Measurements from ENCODE around the gene ARPC2. TPM values are rescaled to one million over a fixed set of nuclear protein-coding genes. Genes with fewer than 3 reads are reported as not detected.

The ARPC2 gene
- total RNA-seq, 1 donor from 2014 or later: 424 TPM

- no peaks in the 10 kb centered on the region for H3K36me3 Mint-ChIP-seq (ENCODE audit: low read depth)
- TF ChIP-seq, protein P1, sequence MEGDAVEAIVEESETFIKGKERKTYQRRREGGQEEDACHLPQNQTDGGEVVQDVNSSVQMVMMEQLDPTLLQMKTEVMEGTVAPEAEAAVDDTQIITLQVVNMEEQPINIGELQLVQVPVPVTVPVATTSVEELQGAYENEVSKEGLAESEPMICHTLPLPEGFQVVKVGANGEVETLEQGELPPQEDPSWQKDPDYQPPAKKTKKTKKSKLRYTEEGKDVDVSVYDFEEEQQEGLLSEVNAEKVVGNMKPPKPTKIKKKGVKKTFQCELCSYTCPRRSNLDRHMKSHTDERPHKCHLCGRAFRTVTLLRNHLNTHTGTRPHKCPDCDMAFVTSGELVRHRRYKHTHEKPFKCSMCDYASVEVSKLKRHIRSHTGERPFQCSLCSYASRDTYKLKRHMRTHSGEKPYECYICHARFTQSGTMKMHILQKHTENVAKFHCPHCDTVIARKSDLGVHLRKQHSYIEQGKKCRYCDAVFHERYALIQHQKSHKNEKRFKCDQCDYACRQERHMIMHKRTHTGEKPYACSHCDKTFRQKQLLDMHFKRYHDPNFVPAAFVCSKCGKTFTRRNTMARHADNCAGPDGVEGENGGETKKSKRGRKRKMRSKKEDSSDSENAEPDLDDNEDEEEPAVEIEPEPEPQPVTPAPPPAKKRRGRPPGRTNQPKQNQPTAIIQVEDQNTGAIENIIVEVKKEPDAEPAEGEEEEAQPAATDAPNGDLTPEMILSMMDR (IDR thresholded peaks at IDR 0.05): no peak
- H3K27ac Mint-ChIP-seq (ENCODE audit: unreplicated experiment): no peak overlapping the region
- H3K9me3 Mint-ChIP-seq (ENCODE audit: low read depth): no peaks in the 10 kb centered on the region
- H3K4me1 Mint-ChIP-seq (ENCODE audit: low read depth): no peaks in the 10 kb centered on the region
- DNase-seq (ENCODE audit: low spot score): no peak
- no peak overlapping the region for H3K4me3 Mint-ChIP-seq (ENCODE audit: unreplicated experiment)
- H3K27me3 Mint-ChIP-seq (ENCODE audit: low read depth): peaks cover 20% of the 10 kb centered on the region
Observed at GRCh38 chr2:218172845-218173244, 44.1 kb upstream of the ARPC2 start.

GRCh38 chr2:218179782-218180181, 37.2 kb upstream of the ARPC2 start:
- Mint-ChIP-seq H3K4me1 (ENCODE audit: low read depth) (no peaks in the 10 kb centered on the region), H3K27ac (ENCODE audit: unreplicated experiment) (no peak overlapping the region), H3K27me3 (ENCODE audit: low read depth) (peaks cover 29% of the 10 kb centered on the region), H3K4me3 (ENCODE audit: unreplicated experiment) (no peak overlapping the region), H3K9me3 (ENCODE audit: low read depth) (no peaks in the 10 kb centered on the region), H3K36me3 (ENCODE audit: low read depth) (no peaks in the 10 kb centered on the region)
- DNase-seq (ENCODE audit: low spot score): no peak
- TF ChIP-seq, protein P1 (IDR thresholded peaks at IDR 0.05): no peak

GRCh38 chr2:218180467-218181114, 36.4 kb upstream of the ARPC2 start:
- Mint-ChIP-seq H3K36me3 (ENCODE audit: low read depth) (no peaks in the 10 kb centered on the region), H3K4me3 (ENCODE audit: unreplicated experiment) (no peak overlapping the region), H3K4me1 (ENCODE audit: low read depth) (no peaks in the 10 kb centered on the region), H3K9me3 (ENCODE audit: low read depth) (no peaks in the 10 kb centered on the region), H3K27me3 (ENCODE audit: low read depth) (peaks cover 29% of the 10 kb centered on the region), H3K27ac (ENCODE audit: unreplicated experiment) (no peak overlapping the region)
- no peak for DNase-seq (ENCODE audit: low spot score)
- TF ChIP-seq, protein P1 (IDR thresholded peaks at IDR 0.05): no peak

DNA sequence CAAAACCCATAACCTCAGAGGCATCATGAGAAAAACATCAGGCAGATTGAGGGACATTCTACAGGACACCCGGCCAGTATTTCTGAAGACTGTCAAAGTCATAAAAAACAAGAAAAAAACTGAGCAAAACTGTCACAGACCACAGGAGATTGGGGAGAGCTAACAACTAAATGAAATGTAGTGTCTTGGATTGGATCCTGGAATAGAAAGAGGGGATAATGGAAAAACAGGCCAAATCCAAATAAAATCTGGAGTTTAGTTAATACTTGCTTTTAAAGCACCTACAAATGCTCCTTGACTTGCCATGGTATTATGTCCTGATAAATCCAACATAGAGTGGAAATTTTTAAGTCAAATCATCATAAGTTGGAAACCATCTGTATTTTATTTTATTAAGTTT, 32.7 kb upstream of the ARPC2 start:
- TF ChIP-seq, protein P1 (IDR thresholded peaks at IDR 0.05): no peak
- Mint-ChIP-seq H3K36me3 (ENCODE audit: low read depth) (no peaks in the 10 kb centered on the region), H3K9me3 (ENCODE audit: low read depth) (no peaks in the 10 kb centered on the region), H3K4me3 (ENCODE audit: unreplicated experiment) (no peak overlapping the region), H3K4me1 (ENCODE audit: low read depth) (peaks cover 6% of the 10 kb centered on the region), H3K27ac (ENCODE audit: unreplicated experiment) (no peak overlapping the region), H3K27me3 (ENCODE audit: low read depth) (peaks cover 17% of the 10 kb centered on the region)
- DNase-seq (ENCODE audit: low spot score): no peak

- H3K36me3 Mint-ChIP-seq (ENCODE audit: low read depth): no peaks in the 10 kb centered on the region
- TF ChIP-seq, protein P1 (IDR thresholded peaks at IDR 0.05): peak; percentile 88
- H3K4me1 Mint-ChIP-seq (ENCODE audit: low read depth): peaks cover 6% of the 10 kb centered on the region
- no peak for DNase-seq (ENCODE audit: low spot score)
- H3K4me3 Mint-ChIP-seq (ENCODE audit: unreplicated experiment): no peak overlapping the region
- H3K27me3 Mint-ChIP-seq (ENCODE audit: low read depth): peaks cover 9% of the 10 kb centered on the region
- H3K9me3 Mint-ChIP-seq (ENCODE audit: low read depth): no peaks in the 10 kb centered on the region
- no peak overlapping the region for H3K27ac Mint-ChIP-seq (ENCODE audit: unreplicated experiment)
Observed at GRCh38 chr2:218186355-218186766, 30.6 kb upstream of the ARPC2 start.
